Astrocyte of the hippocampus (primary cell): ENCODE data around the gene ZNF2.

Experiments used
- DNase-seq: peaks from one replicate; pipeline ENCODE4 v3.0.0; 2011; ENCODE audit warnings: low read depth, low spot score

The ZNF2 gene

DNA sequence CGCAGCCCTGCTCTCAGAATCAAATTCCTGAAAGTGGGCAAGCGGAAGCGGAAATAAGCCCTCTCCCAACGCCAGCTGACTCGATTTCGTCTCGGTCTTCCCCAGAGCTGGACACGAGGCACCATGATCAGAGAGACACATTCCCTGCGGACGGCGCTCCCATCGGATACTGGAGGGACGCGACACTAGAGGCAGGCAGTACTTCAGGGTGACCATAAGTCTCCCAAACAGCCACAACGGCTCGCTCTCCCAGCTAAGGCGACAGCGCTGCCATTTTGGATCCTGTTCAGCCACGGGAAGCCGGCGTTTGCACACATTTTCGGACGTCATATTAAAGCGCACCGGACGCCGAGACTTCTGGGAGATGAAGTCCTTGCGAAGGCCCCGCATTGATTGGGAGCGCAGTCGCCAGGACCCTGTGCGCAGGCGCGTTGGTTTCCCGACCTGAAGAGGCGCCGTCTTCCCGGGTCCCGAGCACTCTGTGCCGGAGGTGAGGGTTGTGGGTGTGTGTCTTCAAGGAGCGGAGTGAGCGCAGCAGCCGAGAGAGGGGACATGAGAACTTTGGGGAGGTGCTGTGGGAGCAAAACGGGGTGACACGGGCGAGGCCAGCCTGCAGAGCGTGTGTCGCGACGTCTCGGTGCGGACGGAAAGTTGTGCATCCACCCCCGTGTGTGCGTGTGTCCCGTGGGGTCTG is at the start of gene ZNF2:
Gene ZNF2 (plus strand): TSS at position 439 of the 694 bp plus-strand sequence. CDS start 10,418 bp downstream, outside the sequence.
- DNase-seq, result peak; percentile 99

GRCh38 chr2:95121093-95121406 is 44.6 kb upstream of the ZNF2 start:
- no peak for DNase-seq

GRCh38 chr2:95121407-95122196 is 44.0 kb upstream of the ZNF2 start, which contains the start of gene MRPS5:
Gene MRPS5, minus strand, starts transcription at chr2:95121808. Its CDS starts 17 bp downstream, at chr2:95121791.
- peak; percentile 91 for DNase-seq

DNA sequence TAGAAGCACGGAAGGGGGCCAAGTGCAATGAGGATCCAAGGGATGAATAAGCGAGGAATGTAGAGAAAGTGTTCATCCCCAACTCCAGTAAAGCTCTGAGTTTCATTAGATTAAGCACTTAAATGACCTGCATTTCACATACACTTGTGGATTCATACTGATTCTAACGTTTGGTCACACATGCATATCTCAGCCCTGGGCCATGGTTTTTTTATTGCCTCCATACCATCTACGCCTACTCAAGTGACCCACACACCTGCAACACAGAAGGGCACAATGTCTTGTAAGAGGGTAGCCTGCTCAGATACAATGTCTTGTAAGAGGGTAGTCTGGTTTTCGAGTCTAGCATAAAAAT is 43.4 kb upstream of the ZNF2 start:
- DNase-seq, result no peak

- DNase-seq, result no peak
Measured at GRCh38 chr2:95138702-95139101, 26.9 kb upstream of the ZNF2 start.

- DNase-seq, result no peak
Measured at GRCh38 chr2:95143838-95144237, 21.8 kb upstream of the ZNF2 start.

DNA sequence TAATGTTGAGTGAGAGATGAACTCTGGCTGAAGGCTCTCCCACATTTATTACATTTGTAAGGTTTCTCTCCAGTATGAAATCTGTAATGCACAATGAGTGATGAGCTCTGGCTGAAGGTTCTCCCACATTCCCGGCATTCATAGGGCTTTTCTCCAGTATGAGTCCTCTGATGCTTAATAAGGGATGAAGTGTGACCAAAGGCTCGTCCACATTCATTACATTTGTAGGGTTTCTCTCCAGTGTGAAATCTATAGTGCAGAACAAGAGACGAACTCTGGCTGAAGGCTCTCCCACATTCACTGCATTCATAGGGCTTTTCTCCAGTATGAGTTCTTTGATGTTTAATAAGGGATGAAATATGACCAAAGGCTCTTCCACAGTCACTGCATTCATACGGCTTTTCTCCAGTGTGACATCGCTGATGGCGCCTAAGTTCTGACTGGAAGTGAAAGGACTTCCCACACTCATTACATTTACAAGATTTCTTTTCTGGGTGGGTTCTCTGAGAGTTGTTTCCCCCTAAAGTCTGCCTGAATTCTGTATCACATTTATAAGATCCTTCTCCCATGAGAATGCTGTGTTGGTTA is 16.1 kb upstream of the ZNF2 start:
- no peak for DNase-seq

GRCh38 chr2:95158441-95158840 is 7.2 kb upstream of the ZNF2 start:
- DNase-seq, result no peak

GRCh38 chr2:95158891-95159619 is 6.6 kb upstream of the ZNF2 start:
- DNase-seq, result peak; percentile 70

GRCh38 chr2:95159690-95160449 is 5.7 kb upstream of the ZNF2 start, which contains the start of gene ZNF514:
Gene ZNF514, minus strand, starts transcription at chr2:95159848. Its CDS starts 6,595 bp downstream, at chr2:95153253.
- peak; percentile 89 for DNase-seq

- DNase-seq, result no peak
Measured at GRCh38 chr2:95165030-95165370, 609 bp upstream of the ZNF2 start.

- no peak for DNase-seq
Measured at GRCh38 chr2:95166065-95166763, 605 bp downstream of the ZNF2 start.

DNA sequence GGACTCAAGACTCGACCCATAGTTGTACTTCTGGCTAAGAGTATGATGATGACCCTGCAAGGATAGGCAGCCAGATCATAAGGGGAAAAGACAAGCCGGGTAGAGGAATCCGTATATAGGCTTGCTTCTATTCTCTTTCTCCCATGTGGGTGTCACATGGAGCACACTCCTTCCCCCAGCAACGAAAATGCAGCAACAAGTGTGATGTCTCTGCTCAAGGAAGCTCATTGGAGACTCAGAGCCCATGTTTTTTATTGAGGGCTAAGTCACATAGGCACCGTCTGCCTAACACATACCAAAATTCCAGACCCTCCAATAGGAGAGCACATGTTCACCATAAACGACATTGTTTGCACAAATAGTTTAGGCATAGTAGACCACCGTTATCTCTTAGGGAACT is 6.3 kb downstream of the ZNF2 start:
- no peak for DNase-seq

GRCh38 chr2:95174031-95174542 is 8.5 kb downstream of the ZNF2 start:
- no peak for DNase-seq

- DNase-seq, result no peak
Measured at GRCh38 chr2:95179451-95179850, 13.8 kb downstream of the ZNF2 start.

DNA sequence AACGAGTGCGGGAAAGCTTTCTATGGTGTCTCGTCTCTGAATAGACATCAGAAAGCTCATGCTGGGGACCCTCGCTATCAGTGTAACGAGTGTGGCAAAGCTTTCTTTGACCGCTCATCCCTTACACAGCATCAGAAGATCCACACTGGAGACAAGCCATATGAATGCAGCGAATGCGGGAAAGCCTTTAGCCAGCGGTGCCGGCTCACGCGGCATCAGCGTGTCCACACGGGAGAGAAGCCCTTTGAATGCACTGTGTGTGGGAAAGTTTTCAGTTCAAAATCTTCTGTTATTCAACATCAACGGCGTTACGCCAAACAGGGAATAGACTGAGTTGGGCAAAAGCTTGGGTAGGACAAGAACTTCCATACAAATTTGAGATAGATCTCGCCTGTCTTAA is 16.2 kb downstream of the ZNF2 start:
- no peak for DNase-seq

GRCh38 chr2:95185197-95185596 is 19.6 kb downstream of the ZNF2 start:
- DNase-seq, result no peak

- DNase-seq, result no peak
Measured at GRCh38 chr2:95185973-95186372, 20.4 kb downstream of the ZNF2 start.

- DNase-seq, result peak; percentile 43
Measured at GRCh38 chr2:95192956-95193355, 27.3 kb downstream of the ZNF2 start.

DNA sequence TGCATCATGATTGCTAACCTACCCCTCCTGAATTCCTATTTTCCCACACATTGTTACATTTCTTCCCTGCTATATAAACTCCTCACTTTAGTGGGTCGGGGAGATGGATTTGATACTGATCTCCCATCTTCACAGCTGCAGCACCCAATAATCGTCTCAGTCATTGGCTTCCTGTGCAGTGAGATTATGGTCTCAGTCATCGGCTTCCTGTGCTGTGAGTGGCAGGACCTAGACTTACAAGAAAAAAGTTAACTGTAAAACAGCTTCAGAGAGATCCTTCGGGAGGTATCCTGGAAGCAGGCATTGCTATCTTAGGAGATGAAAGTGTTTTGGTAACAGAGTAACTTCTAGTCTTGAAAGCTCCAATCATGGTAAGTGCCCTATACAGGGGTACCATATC is 38.3 kb downstream of the ZNF2 start:
- no peak for DNase-seq

DNA sequence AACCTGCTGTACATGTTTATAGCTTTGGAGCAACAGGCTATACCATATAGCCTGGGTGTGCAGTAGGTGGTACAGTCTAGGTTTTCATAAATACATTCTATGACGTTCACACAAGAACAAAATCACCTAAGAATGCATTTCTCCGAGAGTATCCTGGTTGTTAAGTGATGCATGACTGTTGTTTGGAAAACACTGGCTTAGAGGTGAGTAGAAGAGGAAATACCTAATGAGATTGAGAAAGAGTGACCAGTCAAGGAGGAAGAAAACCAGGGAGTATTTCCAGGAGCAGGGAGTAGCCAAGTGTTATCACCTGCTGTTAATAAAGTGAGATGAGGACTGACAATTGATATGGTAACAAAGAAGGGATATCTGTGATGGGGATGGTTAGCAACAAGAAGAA is 38.8 kb downstream of the ZNF2 start:
- no peak for DNase-seq
